Embryonic facial prominence (tissue), 1 donor: ENCODE data around the gene KCNK5.

Experiments used
- DNase-seq: peaks from one replicate; pipeline ENCODE4 v3.0.0-alpha.2; 2016; ENCODE audit errors: extremely low spot score

The KCNK5 gene

GRCh38 chr6:39215640-39216158, 13.6 kb downstream of the KCNK5 start:
- DNase-seq = no peak

GRCh38 chr6:39214846-39215639, 14.2 kb downstream of the KCNK5 start:
- DNase-seq = no peak

- DNase-seq = no peak
Measured at GRCh38 chr6:39214120-39214813, 15.0 kb downstream of the KCNK5 start.

GRCh38 chr6:39213195-39213920, 15.9 kb downstream of the KCNK5 start:
- no peak for DNase-seq

GRCh38 chr6:39211183-39211582, 18.1 kb downstream of the KCNK5 start:
- DNase-seq = no peak

GRCh38 chr6:39210450-39210849, 18.8 kb downstream of the KCNK5 start:
- no peak for DNase-seq

- no peak for DNase-seq
Measured at GRCh38 chr6:39209911-39210310, 19.4 kb downstream of the KCNK5 start.

GRCh38 chr6:39209360-39209811, 19.9 kb downstream of the KCNK5 start:
- DNase-seq = no peak

- no peak for DNase-seq
Measured at GRCh38 chr6:39208223-39208739, 21.0 kb downstream of the KCNK5 start.

- DNase-seq = no peak
Measured at GRCh38 chr6:39207416-39208222, 21.7 kb downstream of the KCNK5 start.

- no peak for DNase-seq
Measured at GRCh38 chr6:39206250-39206721, 23.0 kb downstream of the KCNK5 start.

- DNase-seq = no peak
Measured at GRCh38 chr6:39204646-39205244, 24.5 kb downstream of the KCNK5 start.

- no peak for DNase-seq
Measured at GRCh38 chr6:39204160-39204495, 25.1 kb downstream of the KCNK5 start.

GRCh38 chr6:39203436-39204159, 25.7 kb downstream of the KCNK5 start:
- no peak for DNase-seq

GRCh38 chr6:39202166-39202565, 27.1 kb downstream of the KCNK5 start:
- no peak for DNase-seq

GRCh38 chr6:39200498-39201020, 28.7 kb downstream of the KCNK5 start:
- no peak for DNase-seq

- DNase-seq = no peak
Measured at GRCh38 chr6:39199976-39200375, 29.3 kb downstream of the KCNK5 start.

GRCh38 chr6:39199231-39199940, 29.9 kb downstream of the KCNK5 start:
- no peak for DNase-seq

- no peak for DNase-seq
Measured at GRCh38 chr6:39198528-39198927, 30.7 kb downstream of the KCNK5 start.
